Right kidney (tissue), 9 donors: ENCODE data around the gene KRTAP17-1.
A peak's percentile ranks its signal among the peaks of the same experiment; 100 is the strongest.
"Not testable (repeated sequence)": the region's sequence is repeated elsewhere in the genome, so short reads cannot be mapped to it uniquely, and the experiment has no call there.

Experiments
- DNase-seq: peaks from one replicate; pipeline ENCODE4 v3.0.0-alpha.2; 2016
- long read RNA-seq, 8 donors: transcript quantifications; one replicate each; lab custom pipeline, GENCODE V29; 2026

The KRTAP17-1 gene
- long read RNA-seq, donor 1 = 0 reads
- long read RNA-seq, donor 2 = 0 reads
- long read RNA-seq, donor 3 = 0 reads
- long read RNA-seq, donor 4 = 0 reads
- long read RNA-seq, donor 5 = 0 reads
- long read RNA-seq, donor 6 = 0 reads
- long read RNA-seq, donor 7 = 0 reads
- long read RNA-seq, donor 8 = 0 reads

GRCh38 chr17:41315204-41315794, at the start of gene KRTAP17-1:
Gene KRTAP17-1, minus strand, starts transcription at chr17:41315710. Its CDS starts 60 bp downstream, at chr17:41315650.
- peak; percentile 38 for DNase-seq

GRCh38 chr17:41363881-41364280, 48.4 kb upstream of the KRTAP17-1 start:
- DNase-seq = no peak

GRCh38 chr17:41360296-41360995, 44.9 kb upstream of the KRTAP17-1 start:
- DNase-seq = no peak

- DNase-seq = no peak
These were observed 39.0 kb upstream of the KRTAP17-1 start for GRCh38 chr17:41354536-41354935.

GRCh38 chr17:41352597-41353366, 37.3 kb upstream of the KRTAP17-1 start:
- DNase-seq = no peak

- no peak for DNase-seq
These were observed 35.7 kb upstream of the KRTAP17-1 start for GRCh38 chr17:41351177-41351576.

GRCh38 chr17:41350381-41350878, 34.9 kb upstream of the KRTAP17-1 start, which contains the start of gene KRT33A:
Gene KRT33A, minus strand, starts transcription at chr17:41350828. Its CDS starts 61 bp downstream, at chr17:41350767.
- not testable (repeated sequence) for DNase-seq

GRCh38 chr17:41347869-41348760, 32.6 kb upstream of the KRTAP17-1 start:
- DNase-seq = no peak

GRCh38 chr17:41346421-41346820, 30.9 kb upstream of the KRTAP17-1 start:
- not testable (repeated sequence) for DNase-seq

GRCh38 chr17:41345992-41346391, 30.5 kb upstream of the KRTAP17-1 start:
- no peak for DNase-seq

- DNase-seq = peak; percentile 26
These were observed 27.5 kb upstream of the KRTAP17-1 start for GRCh38 chr17:41343029-41343428.

- DNase-seq = no peak
These were observed 25.7 kb upstream of the KRTAP17-1 start for GRCh38 chr17:41340934-41341861.

- peak; percentile 47 for DNase-seq
These were observed 25.0 kb upstream of the KRTAP17-1 start for GRCh38 chr17:41340494-41340893.

- DNase-seq = no peak
These were observed 24.2 kb upstream of the KRTAP17-1 start for GRCh38 chr17:41339571-41340172.

- peak; percentile 6 for DNase-seq
These were observed 23.5 kb upstream of the KRTAP17-1 start for GRCh38 chr17:41338961-41339485.

- DNase-seq = no peak
These were observed 20.2 kb upstream of the KRTAP17-1 start for GRCh38 chr17:41335747-41336146.

- DNase-seq = no peak
These were observed 19.1 kb upstream of the KRTAP17-1 start for GRCh38 chr17:41334385-41335305.

GRCh38 chr17:41333836-41334235, 18.3 kb upstream of the KRTAP17-1 start:
- DNase-seq = no peak

GRCh38 chr17:41333098-41333497, 17.6 kb upstream of the KRTAP17-1 start:
- DNase-seq = no peak
